ENCODE results near the gene PLCL1.

GRCh38 chr2:197866455-197866854, 62.1 kb downstream of the PLCL1 start:
- TF ChIP-seq CTCF (IDR thresholded peaks at IDR 0.05) (no peak), POLR2A (IDR thresholded peaks at IDR 0.05) (no peak)
